Stimulated activated CD4-positive, alpha-beta T cell treated with anti-CD3 and anti-CD28 coated beads, Interleukin-2, amount 100 ng/mL, for 48 hours (primary cell): ENCODE measurements around the gene SPEM3.

Source experiments
- DNase-seq, 2 donors: peaks; one replicate each; pipeline ENCODE4 v3.0.0-alpha.2; 2020

The SPEM3 gene

GRCh38 chr17:7428557-7428956 lies at the start of gene SPEM3:
SPEM3 (plus strand) TSS chr17:7428857; CDS start chr17:7428903, 46 bp downstream.
- DNase-seq: no peak

GRCh38 chr17:7379134-7379533 lies 49.5 kb upstream of the SPEM3 start:
- DNase-seq: no peak

GRCh38 chr17:7380321-7380720 lies 48.3 kb upstream of the SPEM3 start:
- DNase-seq: no peak

- DNase-seq: no peak
Measured at GRCh38 chr17:7380855-7381683, 47.6 kb upstream of the SPEM3 start, which contains the start of gene TNK1. TNK1 (plus strand) TSS chr17:7381089; CDS start chr17:7382927, 1,838 bp downstream.

- no peak for DNase-seq
Measured at GRCh38 chr17:7382901-7383300, 45.8 kb upstream of the SPEM3 start.

- no peak for DNase-seq
Measured at GRCh38 chr17:7383371-7383741, 45.3 kb upstream of the SPEM3 start.

- DNase-seq: peak; percentile 64 to 74
Measured at GRCh38 chr17:7383742-7384488, 44.7 kb upstream of the SPEM3 start.

GRCh38 chr17:7384489-7385081 lies 44.1 kb upstream of the SPEM3 start:
- DNase-seq: no peak

- no peak for DNase-seq
Measured at GRCh38 chr17:7388856-7389255, 39.8 kb upstream of the SPEM3 start.

GRCh38 chr17:7389924-7390910 lies 38.4 kb upstream of the SPEM3 start:
- DNase-seq: no peak

GRCh38 chr17:7391307-7391706 lies 37.4 kb upstream of the SPEM3 start:
- no peak for DNase-seq

GRCh38 chr17:7392696-7393612 lies 35.7 kb upstream of the SPEM3 start:
- no peak for DNase-seq

- DNase-seq: no peak
Measured at GRCh38 chr17:7393613-7394451, 34.8 kb upstream of the SPEM3 start.

GRCh38 chr17:7394452-7395191 lies 34.0 kb upstream of the SPEM3 start, which contains the start of gene PLSCR3:
PLSCR3 (minus strand) TSS chr17:7394525; CDS start chr17:7394110, 415 bp downstream.
- DNase-seq: peak; percentile 82 to 85

- DNase-seq: no peak
Measured at GRCh38 chr17:7396147-7396546, 32.5 kb upstream of the SPEM3 start.

GRCh38 chr17:7398612-7399011 lies 30.0 kb upstream of the SPEM3 start:
- DNase-seq: no peak

- DNase-seq: no peak
Measured at GRCh38 chr17:7403043-7403726, 25.5 kb upstream of the SPEM3 start.

- no peak for DNase-seq
Measured at GRCh38 chr17:7403727-7403976, 25.0 kb upstream of the SPEM3 start.
